ENCODE measurements around the gene P2RX2. TPM values are rescaled to one million over a fixed set of nuclear protein-coding genes. Genes with fewer than 3 reads are reported as not detected.

The P2RX2 gene
- total and polyA plus RNA-seq, 2 experiments from 2014 or later = not detected

GRCh38 chr12:132593521-132593920 lies 25.1 kb upstream of the P2RX2 start:
- DNase-seq (ENCODE audit: low spot score) = no peak
- Histone ChIP-seq H3K27me3 (peaks cover 3% of the 10 kb centered on the region), H3K27ac (no peak overlapping the region), H4K20me1 (ENCODE audit: insufficient read depth, poor library complexity, severe bottlenecking) (no peaks in the 10 kb centered on the region), H3K9me3 (ENCODE audit: low read depth) (no peaks in the 10 kb centered on the region), H3K36me3 (replicated peaks; ENCODE audit: insufficient read depth, low read depth) (no peaks in the 10 kb centered on the region), H3K9me2 (replicated peaks; ENCODE audit: insufficient read depth) (no peaks in the 10 kb centered on the region), H3K4me1 (ENCODE audit: insufficient read depth) (no peaks in the 10 kb centered on the region), H3K79me2 (no peaks in the 10 kb centered on the region), H3K4me3 (no peak overlapping the region), H3K4me2 (no peak overlapping the region), H2AFZ (no peak overlapping the region)
- 75% methylated on average over 18 of the region's 18 CpGs for WGBS (ENCODE audit: low lambda C conversion rate, missing lambda C conversion rate)
- no peak for TF ChIP-seq CTCF (IDR thresholded peaks at IDR 0.05; ENCODE audit: poor library complexity)
- no peak for TF ChIP-seq EZH2phosphoT487 (IDR thresholded peaks at IDR 0.05; ENCODE audit: low read depth, severe bottlenecking, unreplicated experiment)
- TF ChIP-seq EZH2 (IDR thresholded peaks at IDR 0.05; ENCODE audit: borderline replicate concordance) = no peak

DNA sequence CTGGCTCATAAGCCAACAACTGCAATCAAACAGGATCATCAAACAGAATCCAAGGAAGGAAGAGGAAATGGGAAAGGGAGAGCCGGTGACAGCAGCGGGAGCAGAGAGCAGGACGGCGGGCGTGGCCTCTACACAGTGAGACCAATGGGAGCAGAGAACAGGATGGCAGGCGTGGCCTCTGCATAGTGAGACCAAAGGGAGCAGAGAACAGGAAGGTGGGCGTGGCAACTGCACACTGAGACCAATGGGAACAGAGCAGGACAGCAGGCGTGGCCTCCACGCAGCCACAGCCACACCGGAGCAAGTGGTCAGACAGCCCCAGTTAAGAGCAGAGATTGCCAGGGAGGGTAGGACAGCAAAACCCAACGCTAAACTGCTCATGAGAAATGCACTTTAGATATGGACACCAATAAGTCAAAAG lies 24.6 kb upstream of the P2RX2 start:
- TF ChIP-seq CTCF (IDR thresholded peaks at IDR 0.05; ENCODE audit: poor library complexity) (no peak), EZH2phosphoT487 (IDR thresholded peaks at IDR 0.05; ENCODE audit: low read depth, severe bottlenecking, unreplicated experiment) (no peak), EZH2 (IDR thresholded peaks at IDR 0.05; ENCODE audit: borderline replicate concordance) (no peak)
- H3K27me3 ChIP-seq = peaks cover 3% of the 10 kb centered on the region
- H3K4me1 ChIP-seq (ENCODE audit: insufficient read depth) = no peaks in the 10 kb centered on the region
- no peaks in the 10 kb centered on the region for H3K79me2 ChIP-seq
- H3K4me2 ChIP-seq = peak overlapping the region; percentile 59
- peak; percentile 95 for DNase-seq (ENCODE audit: low spot score)
- 22% methylated on average over 11 of the region's 11 CpGs for WGBS (ENCODE audit: low lambda C conversion rate, missing lambda C conversion rate)
- H4K20me1 ChIP-seq (ENCODE audit: insufficient read depth, poor library complexity, severe bottlenecking) = no peaks in the 10 kb centered on the region
- H3K36me3 ChIP-seq (replicated peaks; ENCODE audit: insufficient read depth, low read depth) = no peaks in the 10 kb centered on the region
- no peaks in the 10 kb centered on the region for H3K9me2 ChIP-seq (replicated peaks; ENCODE audit: insufficient read depth)
- H3K27ac ChIP-seq = no peak overlapping the region
- H3K4me3 ChIP-seq = no peak overlapping the region
- no peak overlapping the region for H2AFZ ChIP-seq
- H3K9me3 ChIP-seq (ENCODE audit: low read depth) = no peaks in the 10 kb centered on the region

DNA sequence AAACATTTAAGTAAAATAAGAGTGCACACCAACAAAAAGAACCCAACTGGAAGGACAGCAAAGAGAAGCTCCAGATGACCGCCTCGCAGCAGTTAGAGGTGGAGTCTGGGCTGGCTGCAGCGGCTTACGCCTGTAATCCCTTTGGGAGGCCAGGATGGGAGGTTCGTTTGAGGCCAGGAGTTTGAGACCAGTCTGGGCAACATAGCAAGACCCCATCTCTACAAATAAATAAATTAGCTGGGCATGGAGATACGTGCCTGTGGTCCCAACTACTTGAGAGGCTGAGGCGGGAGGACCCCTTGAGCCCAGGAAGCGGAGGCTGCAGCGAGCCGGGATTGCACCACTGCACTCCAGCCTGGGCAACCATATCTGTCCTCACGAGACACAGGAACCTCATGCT lies 23.4 kb upstream of the P2RX2 start:
- Histone ChIP-seq H3K4me2 (no peak overlapping the region), H3K4me3 (no peak overlapping the region), H3K4me1 (ENCODE audit: insufficient read depth) (no peaks in the 10 kb centered on the region), H2AFZ (no peak overlapping the region), H4K20me1 (ENCODE audit: insufficient read depth, poor library complexity, severe bottlenecking) (no peaks in the 10 kb centered on the region), H3K79me2 (no peaks in the 10 kb centered on the region), H3K36me3 (replicated peaks; ENCODE audit: insufficient read depth, low read depth) (no peaks in the 10 kb centered on the region), H3K27ac (no peak overlapping the region), H3K9me2 (replicated peaks; ENCODE audit: insufficient read depth) (no peaks in the 10 kb centered on the region), H3K9me3 (ENCODE audit: low read depth) (no peaks in the 10 kb centered on the region), H3K27me3 (peaks cover 8% of the 10 kb centered on the region)
- WGBS (ENCODE audit: low lambda C conversion rate, missing lambda C conversion rate) = 86% methylated on average over 11 of the region's 11 CpGs
- DNase-seq (ENCODE audit: low spot score) = no peak
- TF ChIP-seq EZH2 (IDR thresholded peaks at IDR 0.05; ENCODE audit: borderline replicate concordance) (no peak), EZH2phosphoT487 (IDR thresholded peaks at IDR 0.05; ENCODE audit: low read depth, severe bottlenecking, unreplicated experiment) (no peak), CTCF (IDR thresholded peaks at IDR 0.05; ENCODE audit: poor library complexity) (no peak)

DNA sequence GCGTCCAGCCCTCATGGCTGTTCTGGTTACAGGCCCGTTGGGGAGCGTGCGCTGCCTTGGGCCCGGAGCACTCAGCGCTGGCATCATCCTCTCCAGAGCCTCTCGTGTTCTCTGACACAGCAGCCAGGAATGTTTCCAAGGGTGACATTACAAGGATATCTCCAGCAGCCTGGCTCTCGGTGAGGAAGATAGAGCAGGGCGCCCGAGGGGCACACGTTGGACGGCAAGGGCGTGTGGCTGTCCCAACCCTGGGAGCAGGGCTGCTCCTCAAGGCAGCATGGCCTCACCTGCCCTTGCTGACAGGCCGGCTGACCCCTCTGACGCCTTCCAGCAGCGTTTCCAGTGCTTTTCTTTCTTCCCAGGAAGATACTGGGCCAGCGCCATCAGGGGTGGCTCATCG lies 22.6 kb upstream of the P2RX2 start:
- TF ChIP-seq EZH2 (IDR thresholded peaks at IDR 0.05; ENCODE audit: borderline replicate concordance) = no peak
- no peak for TF ChIP-seq CTCF (IDR thresholded peaks at IDR 0.05; ENCODE audit: poor library complexity)
- no peak for TF ChIP-seq EZH2phosphoT487 (IDR thresholded peaks at IDR 0.05; ENCODE audit: low read depth, severe bottlenecking, unreplicated experiment)
- no peaks in the 10 kb centered on the region for H3K9me3 ChIP-seq (ENCODE audit: low read depth)
- 62% methylated on average over 16 of the region's 18 CpGs for WGBS (ENCODE audit: low lambda C conversion rate, missing lambda C conversion rate)
- H3K4me1 ChIP-seq (ENCODE audit: insufficient read depth) = no peaks in the 10 kb centered on the region
- no peaks in the 10 kb centered on the region for H3K9me2 ChIP-seq (replicated peaks; ENCODE audit: insufficient read depth)
- no peak overlapping the region for H3K4me2 ChIP-seq
- H3K36me3 ChIP-seq (replicated peaks; ENCODE audit: insufficient read depth, low read depth) = no peaks in the 10 kb centered on the region
- no peak overlapping the region for H2AFZ ChIP-seq
- no peaks in the 10 kb centered on the region for H3K79me2 ChIP-seq
- peak; percentile 54 for DNase-seq (ENCODE audit: low spot score)
- peaks cover 8% of the 10 kb centered on the region for H3K27me3 ChIP-seq
- H4K20me1 ChIP-seq (ENCODE audit: insufficient read depth, poor library complexity, severe bottlenecking) = no peaks in the 10 kb centered on the region
- no peak overlapping the region for H3K4me3 ChIP-seq
- no peak overlapping the region for H3K27ac ChIP-seq

Data from hepatocyte (in vitro differentiated cells).